AG20443 (cell line): ENCODE data around the gene ATMIN.

Experiments used
- DNase-seq: peaks from one replicate; pipeline ENCODE4 v3.0.0; 2012; ENCODE audit warnings: low spot score, mixed read lengths

The ATMIN gene

GRCh38 chr16:81035398-81035974, at the start of gene ATMIN:
Gene ATMIN, plus strand, starts transcription at chr16:81035842. Its CDS starts 29 bp downstream, at chr16:81035871.
- peak; percentile 99 for DNase-seq

GRCh38 chr16:80986557-80986956, 49.1 kb upstream of the ATMIN start:
- DNase-seq = no peak

- DNase-seq = no peak
Observed at GRCh38 chr16:80988756-80989155, 46.9 kb upstream of the ATMIN start.

- no peak for DNase-seq
Observed at GRCh38 chr16:80989801-80990200, 45.8 kb upstream of the ATMIN start.

GRCh38 chr16:80990577-80990976, 45.1 kb upstream of the ATMIN start:
- DNase-seq = no peak

GRCh38 chr16:80990978-80991377, 44.7 kb upstream of the ATMIN start:
- no peak for DNase-seq

- no peak for DNase-seq
Observed at GRCh38 chr16:80991792-80992430, 43.7 kb upstream of the ATMIN start.

GRCh38 chr16:80992676-80993293, 42.9 kb upstream of the ATMIN start:
- DNase-seq = no peak

GRCh38 chr16:80993307-80993706, 42.3 kb upstream of the ATMIN start:
- DNase-seq = peak; percentile 81

GRCh38 chr16:80993834-80994233, 41.8 kb upstream of the ATMIN start:
- DNase-seq = no peak

GRCh38 chr16:80994451-80994850, 41.2 kb upstream of the ATMIN start:
- DNase-seq = no peak

GRCh38 chr16:80996688-80997138, 38.9 kb upstream of the ATMIN start:
- DNase-seq = no peak

- no peak for DNase-seq
Observed at GRCh38 chr16:80997139-80997798, 38.4 kb upstream of the ATMIN start.

- DNase-seq = no peak
Observed at GRCh38 chr16:80997964-80998620, 37.5 kb upstream of the ATMIN start.

- DNase-seq = no peak
Observed at GRCh38 chr16:81000873-81001272, 34.8 kb upstream of the ATMIN start.

- no peak for DNase-seq
Observed at GRCh38 chr16:81001330-81001729, 34.3 kb upstream of the ATMIN start.

- no peak for DNase-seq
Observed at GRCh38 chr16:81003064-81003463, 32.6 kb upstream of the ATMIN start.

GRCh38 chr16:81003610-81004460, 31.8 kb upstream of the ATMIN start:
- no peak for DNase-seq

GRCh38 chr16:81004646-81005353, 30.8 kb upstream of the ATMIN start:
- peak; percentile 18 for DNase-seq

- DNase-seq = no peak
Observed at GRCh38 chr16:81005610-81006161, 30.0 kb upstream of the ATMIN start.
